SK-N-SH (cell line): Measurements from ENCODE around the gene OSTF1. TPM values are rescaled to one million over a fixed set of nuclear protein-coding genes. Genes with fewer than 3 reads are reported as not detected.

Experiments used
- CTCF ChIA-PET: fragments of 300-600, 350-600 bp; formaldehyde crosslinking; extraction: SDS; loops from one replicate; lab custom pipeline; 2021; lab: Yijun Ruan, JAX
- POLR2A ChIA-PET: fragments of 350-600 bp; sonication (Branson Sonifier 250); formaldehyde crosslinking; extraction: SDS; loops from one replicate; lab custom pipeline; 2020; ENCODE audit warnings: antibody characterized with exemption, inconsistent platforms; lab: Yijun Ruan, JAX
- DNase-seq: peaks from one replicate; pipeline ENCODE4 v3.0.0; 2012
- H2AFZ ChIP-seq: fragments of 200-600 bp; sonication (generic); 2 replicates; pipeline ENCODE4 v1.8.1; 2016; ENCODE audit warnings: antibody characterized with exemption, mild to moderate bottlenecking, low read depth
- H3F3A ChIP-seq: fragments of 200-600 bp; sonication (generic); replicated peaks from 2 replicates; pipeline ENCODE3; 2016; ENCODE audit warnings: antibody characterized with exemption, mild to moderate bottlenecking; ENCODE audit not compliant: insufficient read depth
- H3K27ac ChIP-seq, 2 experiments: fragments of 200-500 bp in 1 of 2; fragments of 200-600 bp in 1 of 2; sonication (Bioruptor generic) in 1 of 2; sonication (generic), shearing (Covaris generic) in 1 of 2; 2 replicates each; pipeline versions ENCODE4 v1.5.1 to v1.6.1; 2014 to 2016; ENCODE audit warnings: low read depth in 2 of 2, inconsistent platforms in 1 of 2, low read length in 1 of 2, mild to moderate bottlenecking in 1 of 2, mixed read lengths in 1 of 2
- H3K27me3 ChIP-seq: fragments of 200-600 bp; sonication (generic), shearing (Covaris generic); 2 replicates; pipeline ENCODE4 v1.6.1; 2016; ENCODE audit warnings: mixed run types; ENCODE audit not compliant: insufficient read depth
- H3K36me3 ChIP-seq, 2 experiments: fragments of 200-500 bp in 1 of 2; fragments of 200-600 bp in 1 of 2; sonication (Bioruptor generic) in 1 of 2; sonication (generic) in 1 of 2; replicated peaks in 1 of 2; 2 replicates each; pipeline versions ENCODE3 to v1.5.1; 2014 to 2016; ENCODE audit warnings: low read length in 1 of 2, mild to moderate bottlenecking in 1 of 2; ENCODE audit not compliant: insufficient read depth in 2 of 2, control insufficient read depth in 1 of 2
- H3K4me1 ChIP-seq, 2 experiments: fragments of 200-500 bp in 1 of 2; fragments of 200-600 bp in 1 of 2; sonication (Bioruptor generic) in 1 of 2; sonication (generic), shearing (Covaris generic) in 1 of 2; 2 replicates each; pipeline versions ENCODE4 v1.5.1 to v1.6.1; 2014 to 2016; ENCODE audit warnings: low read depth in 1 of 2, low read length in 1 of 2, mixed run types in 1 of 2; ENCODE audit not compliant: insufficient read depth in 2 of 2, control insufficient read depth in 1 of 2
- H3K4me2 ChIP-seq: fragments of 200-600 bp; sonication (generic), shearing (Covaris generic); 2 replicates; pipeline ENCODE4 v1.6.1; 2017; ENCODE audit warnings: mixed run types
- H3K4me3 ChIP-seq, 2 experiments: fragments of 200-500 bp in 1 of 2; fragments of 200-600 bp in 1 of 2; sonication (Bioruptor generic) in 1 of 2; sonication (generic), shearing (Covaris generic) in 1 of 2; 2 replicates each; pipeline versions ENCODE4 v1.5.1 to v1.8.1; 2014 to 2016; ENCODE audit warnings: low read depth in 2 of 2, inconsistent platforms in 1 of 2, low read length in 1 of 2, mild to moderate bottlenecking in 1 of 2, mixed read lengths in 1 of 2, moderate library complexity in 1 of 2
- H3K79me2 ChIP-seq: fragments of 200-600 bp; sonication (generic); 2 replicates; pipeline ENCODE4 v1.8.1; 2017; ENCODE audit warnings: mild to moderate bottlenecking; ENCODE audit not compliant: insufficient read depth
- H3K9ac ChIP-seq: fragments of 200-600 bp; sonication (generic); 2 replicates; pipeline ENCODE4 v1.6.1; 2017; ENCODE audit warnings: mixed run types
- H3K9me2 ChIP-seq: fragments of 200-600 bp; sonication (generic); 2 replicates; pipeline ENCODE4 v1.6.1; 2017; ENCODE audit warnings: mixed run types
- H3K9me3 ChIP-seq: fragments of 200-600 bp; sonication (generic); 2 replicates; pipeline ENCODE4 v1.6.1; 2017; ENCODE audit warnings: mixed run types, mild to moderate bottlenecking, moderate library complexity
- H4K20me1 ChIP-seq: fragments of 200-600 bp; sonication (generic); 2 replicates; pipeline ENCODE4 v1.6.1; 2017; ENCODE audit warnings: mild to moderate bottlenecking, mixed run types; ENCODE audit not compliant: insufficient read depth
- CHD2 ChIP-seq: fragments of 150-350 bp; IDR thresholded peaks from 2 replicates; pipeline ENCODE4 v1.6.1; 2018; ENCODE audit warnings: low read length; ENCODE audit not compliant: partially characterized antibody
- EZH2phosphoT487 ChIP-seq: fragments of 200-600 bp; sonication (generic); IDR thresholded peaks from 2 replicates; pipeline ENCODE4 v1.6.1; 2017; ENCODE audit warnings: low read depth, mixed run types, mild to moderate bottlenecking, antibody characterized with exemption, moderate library complexity, borderline replicate concordance
- GABPA ChIP-seq: IDR thresholded peaks from 2 replicates; pipeline ENCODE4 v1.4.0; 2012; ENCODE audit warnings: low read depth, mild to moderate bottlenecking
- GATA2 ChIP-seq: sonication (generic); formaldehyde crosslinking; IDR thresholded peaks from 2 replicates; pipeline ENCODE4 v1.5.0; 2020; ENCODE audit warnings: mild to moderate bottlenecking, missing genetic modification reagents
- JUND ChIP-seq: IDR thresholded peaks from 2 replicates; pipeline ENCODE4 v1.4.0; 2012
- NFIC ChIP-seq: IDR thresholded peaks from 2 replicates; pipeline ENCODE4 v1.4.0; 2012; ENCODE audit warnings: borderline replicate concordance
- RAD21 ChIP-seq: IDR thresholded peaks from 2 replicates; pipeline ENCODE4 v1.6.1; 2012; ENCODE audit warnings: mild to moderate bottlenecking, low read length
- SIN3A ChIP-seq: IDR thresholded peaks from 2 replicates; pipeline ENCODE4 v1.6.1; 2012; ENCODE audit warnings: low read depth, mild to moderate bottlenecking, low read length, moderate library complexity, borderline replicate concordance
- SMC3 ChIP-seq: IDR thresholded peaks from 2 replicates; pipeline ENCODE4 v1.6.1; 2012; ENCODE audit warnings: low read depth, low read length, improper control_type of control experiment
- TAF1 ChIP-seq: IDR thresholded peaks from 2 replicates; pipeline ENCODE4 v1.6.1; 2012; ENCODE audit warnings: low read depth, mild to moderate bottlenecking, low read length, moderate library complexity, borderline replicate concordance
- TEAD4 ChIP-seq: IDR thresholded peaks from 2 replicates; pipeline ENCODE4 v1.4.0; 2012; ENCODE audit warnings: mild to moderate bottlenecking, borderline replicate concordance; ENCODE audit not compliant: insufficient read depth
- YY1 ChIP-seq: IDR thresholded peaks from 2 replicates; pipeline ENCODE4 v1.4.0; 2012; ENCODE audit warnings: low read depth, mild to moderate bottlenecking
- WGBS: methylation state at CpG from one replicate; pipeline ENCODE4 v1.1.6; 2017; ENCODE audit warnings: low lambda C conversion rate; 5-methylcytosine and 5-hydroxymethylcytosine counted together
- polyA plus RNA-seq, 3 experiments: library from polyadenylated mRNA; depleted of rRNA; stranded (reverse); fragments of >200 nt; gene quantifications; 2 replicates each; pipeline ENCODE4 v1.2.3, GENCODE V29; 2012
- TF ChIP-seq, protein P1 (sequence below): fragments of 200-600 bp; sonication (generic); IDR thresholded peaks from 2 replicates; pipeline ENCODE4 v1.6.1; 2017; ENCODE audit warnings: antibody characterized with exemption, mild to moderate bottlenecking, moderate library complexity
- TF ChIP-seq, protein P2 (sequence below): IDR thresholded peaks from 2 replicates; pipeline ENCODE4 v1.4.0; 2012; ENCODE audit warnings: low read depth, borderline replicate concordance
- TF ChIP-seq, protein P3 (sequence below): fragments of 150-350 bp; IDR thresholded peaks from 2 replicates; pipeline ENCODE4 v1.6.1; 2016; ENCODE audit warnings: mild to moderate bottlenecking, low read depth, low read length

OSTF1 gene
- polyA plus RNA-seq, 1 of the 3 experiments (the other 2 are of a cell fraction): 9.5 TPM

DNA sequence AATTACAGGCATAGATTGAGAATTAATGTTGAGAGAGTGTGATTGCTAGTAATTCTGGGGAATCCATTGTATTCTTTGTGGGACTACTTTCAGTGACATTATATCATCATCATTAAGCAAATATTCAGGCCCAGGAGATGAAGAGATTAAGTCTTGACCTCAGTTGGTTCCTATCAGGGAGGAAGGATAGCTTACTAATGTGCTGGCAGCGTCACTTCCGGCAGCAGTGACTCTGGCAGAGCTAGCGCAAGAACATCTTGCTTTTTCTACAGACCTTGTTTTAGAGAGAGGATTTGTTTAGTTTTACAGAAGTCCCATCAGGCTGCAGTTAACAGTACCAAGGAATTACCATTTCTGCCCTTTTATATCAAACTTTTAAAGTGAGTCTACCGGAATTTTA lies 20.3 kb downstream of the OSTF1 start:
- H3K4me3 ChIP-seq: no peak overlapping the region
- peaks cover 46% of the 10 kb centered on the region for H3K79me2 ChIP-seq
- CTCF ChIA-PET: no interaction called here
- H2AFZ ChIP-seq: peak overlapping the region; percentile 65
- H3K9ac ChIP-seq: no peak overlapping the region
- TF ChIP-seq GABPA: peak; percentile 30; the same call in 1 of the 2 replicates
- no peak for TF ChIP-seq CHD2
- POLR2A ChIA-PET: no interaction called here
- H3K27ac ChIP-seq: peak overlapping the region in 1 of 2 experiments; percentile 60; a peak in 2 of 4 replicates
- H3K4me2 ChIP-seq: peak overlapping the region; percentile 43
- WGBS: 45% methylated on average over 3 of the region's 4 CpGs
- no peaks in the 10 kb centered on the region; a peak in 1 of 4 replicates for H3K4me1 ChIP-seq
- no peak for DNase-seq
- H4K20me1 ChIP-seq: no peaks in the 10 kb centered on the region
- H3K27me3 ChIP-seq: no peaks in the 10 kb centered on the region
- no peaks in the 10 kb centered on the region for H3K36me3 ChIP-seq
- no peaks in the 10 kb centered on the region for H3K9me2 ChIP-seq
- peaks cover 10% of the 10 kb centered on the region for H3F3A ChIP-seq
- H3K9me3 ChIP-seq: no peaks in the 10 kb centered on the region

DNA sequence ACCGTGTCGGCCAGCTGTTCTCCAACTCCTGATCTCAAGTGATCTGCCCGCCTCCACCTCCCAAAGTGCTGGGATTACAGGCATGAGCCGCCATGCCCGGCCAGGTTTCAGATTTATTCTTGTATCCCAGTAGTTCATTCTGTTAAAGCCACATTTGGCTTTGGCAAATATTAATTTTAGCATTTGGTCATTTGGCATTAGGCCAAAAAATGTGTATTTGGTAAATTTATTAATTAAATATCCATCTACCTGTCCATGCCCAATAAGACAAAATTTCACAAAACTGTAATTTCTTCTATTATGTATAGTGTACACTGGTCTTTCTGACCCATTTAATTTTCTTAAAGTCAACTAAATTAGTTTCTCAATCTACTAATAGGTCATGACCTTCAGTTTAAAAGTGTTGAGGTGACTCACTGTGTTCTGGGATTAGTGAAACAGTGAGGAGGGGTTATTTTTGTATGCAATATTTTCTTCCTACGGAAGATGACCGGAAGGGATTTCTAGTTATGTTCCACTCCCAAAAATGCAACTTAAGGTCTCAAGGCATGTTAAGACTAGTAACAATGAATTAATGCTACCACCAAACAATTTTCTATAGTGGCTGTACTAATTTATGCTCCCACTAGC lies 21.0 kb downstream of the OSTF1 start:
- Histone ChIP-seq H3K9ac (no peak overlapping the region), H3K4me2 (peak overlapping the region; percentile 43; the same call in 1 of the 2 replicates)
- WGBS: 58% methylated on average over 7 of the region's 7 CpGs

DNA sequence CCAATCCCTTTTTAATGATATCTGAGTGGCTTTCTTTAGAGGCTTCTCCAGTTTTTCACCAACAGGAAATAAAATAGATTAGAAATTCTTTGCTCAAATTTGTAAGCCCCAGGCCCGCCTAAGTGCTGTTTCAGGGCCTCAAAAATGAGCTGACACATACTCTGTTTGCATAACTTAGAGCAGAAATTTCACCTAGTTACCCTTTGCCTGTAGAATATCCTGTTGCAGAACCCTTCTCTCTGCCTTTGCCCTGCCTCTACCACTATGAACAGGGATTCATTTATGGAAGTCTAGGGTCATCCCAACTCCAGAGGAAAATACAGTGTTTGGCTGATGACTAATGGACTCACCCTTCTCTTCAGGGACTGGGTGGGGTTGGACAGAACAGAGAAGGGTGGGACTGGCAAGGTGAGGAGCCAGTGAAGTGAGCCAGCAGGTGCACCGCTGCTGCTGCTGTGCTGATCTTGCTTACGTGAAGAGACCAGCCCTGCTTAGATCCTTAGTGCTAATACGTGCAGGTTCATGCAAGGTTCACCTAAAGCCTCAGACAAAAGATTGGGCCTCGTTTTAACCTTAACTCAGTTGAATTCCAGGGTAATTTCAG lies 22.8 kb downstream of the OSTF1 start:
- peaks cover 10% of the 10 kb centered on the region for H3F3A ChIP-seq
- no peak overlapping the region for H3K4me3 ChIP-seq
- ChIA-PET CTCF (interaction anchor here (0.6 kb wide), 1 partner anchor 401 kb away, joined by 3 read pairs; no protein-coding TSS in a partner anchor), POLR2A (no interaction called here)
- no peak overlapping the region for H3K27ac ChIP-seq
- no peaks in the 10 kb centered on the region for H3K9me2 ChIP-seq
- WGBS: 19% methylated on average over 5 of the region's 5 CpGs
- no peaks in the 10 kb centered on the region for H4K20me1 ChIP-seq
- no peak overlapping the region for H3K9ac ChIP-seq
- H3K4me2 ChIP-seq: no peak overlapping the region; the same call in 1 of the 2 replicates
- H3K36me3 ChIP-seq: no peaks in the 10 kb centered on the region
- no peaks in the 10 kb centered on the region for H3K9me3 ChIP-seq
- no peak overlapping the region for H2AFZ ChIP-seq
- no peaks in the 10 kb centered on the region for H3K27me3 ChIP-seq
- H3K4me1 ChIP-seq: no peaks in the 10 kb centered on the region; a peak in 1 of 4 replicates
- peaks cover 56% of the 10 kb centered on the region for H3K79me2 ChIP-seq
- DNase-seq: no peak
- TF ChIP-seq EZH2phosphoT487 (no peak), TAF1 (no peak), YY1 (no peak), SIN3A (no peak), TEAD4 (no peak), GATA2 (CRISPR knock-in tag) (no peak), NFIC (no peak), SMC3 (no peak)
- TF ChIP-seq, protein P1, sequence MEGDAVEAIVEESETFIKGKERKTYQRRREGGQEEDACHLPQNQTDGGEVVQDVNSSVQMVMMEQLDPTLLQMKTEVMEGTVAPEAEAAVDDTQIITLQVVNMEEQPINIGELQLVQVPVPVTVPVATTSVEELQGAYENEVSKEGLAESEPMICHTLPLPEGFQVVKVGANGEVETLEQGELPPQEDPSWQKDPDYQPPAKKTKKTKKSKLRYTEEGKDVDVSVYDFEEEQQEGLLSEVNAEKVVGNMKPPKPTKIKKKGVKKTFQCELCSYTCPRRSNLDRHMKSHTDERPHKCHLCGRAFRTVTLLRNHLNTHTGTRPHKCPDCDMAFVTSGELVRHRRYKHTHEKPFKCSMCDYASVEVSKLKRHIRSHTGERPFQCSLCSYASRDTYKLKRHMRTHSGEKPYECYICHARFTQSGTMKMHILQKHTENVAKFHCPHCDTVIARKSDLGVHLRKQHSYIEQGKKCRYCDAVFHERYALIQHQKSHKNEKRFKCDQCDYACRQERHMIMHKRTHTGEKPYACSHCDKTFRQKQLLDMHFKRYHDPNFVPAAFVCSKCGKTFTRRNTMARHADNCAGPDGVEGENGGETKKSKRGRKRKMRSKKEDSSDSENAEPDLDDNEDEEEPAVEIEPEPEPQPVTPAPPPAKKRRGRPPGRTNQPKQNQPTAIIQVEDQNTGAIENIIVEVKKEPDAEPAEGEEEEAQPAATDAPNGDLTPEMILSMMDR: no peak
- TF ChIP-seq, protein P2, sequence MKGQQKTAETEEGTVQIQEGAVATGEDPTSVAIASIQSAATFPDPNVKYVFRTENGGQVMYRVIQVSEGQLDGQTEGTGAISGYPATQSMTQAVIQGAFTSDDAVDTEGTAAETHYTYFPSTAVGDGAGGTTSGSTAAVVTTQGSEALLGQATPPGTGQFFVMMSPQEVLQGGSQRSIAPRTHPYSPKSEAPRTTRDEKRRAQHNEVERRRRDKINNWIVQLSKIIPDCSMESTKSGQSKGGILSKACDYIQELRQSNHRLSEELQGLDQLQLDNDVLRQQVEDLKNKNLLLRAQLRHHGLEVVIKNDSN: no peak
- TF ChIP-seq, protein P3, sequence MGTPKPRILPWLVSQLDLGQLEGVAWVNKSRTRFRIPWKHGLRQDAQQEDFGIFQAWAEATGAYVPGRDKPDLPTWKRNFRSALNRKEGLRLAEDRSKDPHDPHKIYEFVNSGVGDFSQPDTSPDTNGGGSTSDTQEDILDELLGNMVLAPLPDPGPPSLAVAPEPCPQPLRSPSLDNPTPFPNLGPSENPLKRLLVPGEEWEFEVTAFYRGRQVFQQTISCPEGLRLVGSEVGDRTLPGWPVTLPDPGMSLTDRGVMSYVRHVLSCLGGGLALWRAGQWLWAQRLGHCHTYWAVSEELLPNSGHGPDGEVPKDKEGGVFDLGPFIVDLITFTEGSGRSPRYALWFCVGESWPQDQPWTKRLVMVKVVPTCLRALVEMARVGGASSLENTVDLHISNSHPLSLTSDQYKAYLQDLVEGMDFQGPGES: no peak

More for the DNA sequence above, 21.0 kb downstream of the OSTF1 start:
- H3K27ac ChIP-seq: peak overlapping the region in 1 of 2 experiments; percentile 60; a peak in 2 of 4 replicates
- TF ChIP-seq EZH2phosphoT487 (no peak), RAD21 (no peak), JUND (no peak)
- no peaks in the 10 kb centered on the region; a peak in 1 of 4 replicates for H3K4me1 ChIP-seq
- H4K20me1 ChIP-seq: no peaks in the 10 kb centered on the region
- H3K9me2 ChIP-seq: no peaks in the 10 kb centered on the region
- no peaks in the 10 kb centered on the region for H3K9me3 ChIP-seq
- no peak overlapping the region for H3K4me3 ChIP-seq
- peaks cover 51% of the 10 kb centered on the region for H3K79me2 ChIP-seq
- H3K36me3 ChIP-seq: no peaks in the 10 kb centered on the region
- POLR2A ChIA-PET: no interaction called here
- CTCF ChIA-PET: no interaction called here
- H3K27me3 ChIP-seq: no peaks in the 10 kb centered on the region
- no peak for DNase-seq
- H2AFZ ChIP-seq: no peak overlapping the region
- peaks cover 10% of the 10 kb centered on the region for H3F3A ChIP-seq
